Measurements from ENCODE around the gene CPNE7.

- TF ChIP-seq CTCF (IDR thresholded peaks at IDR 0.05) (no peak), EP300 (IDR thresholded peaks at IDR 0.05) (no peak), POLR2A (IDR thresholded peaks at IDR 0.05) (no peak)
Observed at GRCh38 chr16:89593841-89594240, 18.3 kb downstream of the CPNE7 start.
